Activated CD4-positive, CD25-positive, alpha-beta regulatory T cell treated with anti-CD3 and anti-CD28 coated beads, Interleukin-2, amount 50 U/mL, for 24 hours (primary cell): Measurements from ENCODE around the gene RYR2.

Experiments
- ATAC-seq, 2 donors: fragments of 150-1000 bp; cut with Tn5 transposase; one replicate each; pipeline ENCODE4 v1.10.0; 2021; ENCODE audit warnings: mild to moderate bottlenecking in 1 of 2, moderate library complexity in 1 of 2

The RYR2 gene

DNA sequence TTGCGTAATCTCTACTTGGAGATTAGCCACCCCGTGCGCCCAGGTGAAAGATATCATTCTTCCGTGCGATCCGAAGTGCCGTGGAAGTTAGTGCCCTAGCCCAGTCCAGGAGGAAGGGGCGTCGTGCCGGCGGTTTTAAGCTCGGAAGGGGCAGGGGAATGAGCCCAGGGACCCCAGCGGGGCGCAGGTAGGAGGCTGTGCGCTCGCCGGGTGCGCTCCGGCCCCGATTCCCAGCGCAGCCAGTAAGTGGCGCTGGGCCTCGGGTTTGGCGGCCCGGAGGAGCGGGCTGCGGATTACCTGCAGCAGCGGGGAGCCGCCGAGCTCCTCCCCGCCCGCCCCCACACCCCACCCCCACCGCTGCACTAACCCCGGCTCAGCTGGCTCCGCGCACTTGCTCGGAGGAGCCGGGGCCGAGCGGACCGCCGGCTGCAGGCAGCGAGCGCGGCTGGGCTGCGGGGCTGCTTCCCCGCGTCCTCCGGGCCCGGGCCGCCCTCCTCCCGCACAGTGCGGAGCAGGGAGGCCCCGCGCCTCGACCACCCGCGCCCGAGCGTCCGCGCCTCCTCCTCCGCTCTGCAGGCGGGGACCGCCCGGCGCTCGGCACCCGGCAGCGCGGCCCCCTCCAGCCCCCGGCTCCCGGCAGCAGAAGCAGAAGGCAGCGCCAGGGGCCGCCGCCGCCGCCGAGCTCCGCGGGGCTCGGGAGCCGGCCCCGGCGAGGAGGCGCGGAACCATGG is at the start of gene RYR2:
Gene RYR2 (plus strand): TSS at position 390 of the 731 bp plus-strand sequence. CDS start 338 bp downstream, at position 728.
- ATAC-seq, result no peak

DNA sequence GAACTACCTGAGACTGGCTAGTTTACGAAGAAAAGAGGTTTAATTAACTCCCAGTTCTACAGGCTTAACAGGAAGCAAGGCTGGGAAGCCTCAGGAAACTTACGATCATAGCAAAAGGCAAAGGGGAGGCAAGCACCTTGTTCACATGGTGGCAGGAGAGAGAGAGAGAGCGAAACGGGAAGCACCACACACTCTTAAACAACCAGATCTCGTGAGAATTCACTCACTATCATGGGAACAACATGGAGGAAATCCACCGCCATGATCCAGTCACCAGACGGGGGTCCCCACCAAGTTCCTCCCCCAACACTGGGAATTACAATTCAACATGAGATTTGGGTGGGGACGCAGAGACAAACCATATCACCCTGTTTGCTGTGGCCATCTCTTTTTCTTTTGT is 49.5 kb upstream of the RYR2 start:
- no peak for ATAC-seq

DNA sequence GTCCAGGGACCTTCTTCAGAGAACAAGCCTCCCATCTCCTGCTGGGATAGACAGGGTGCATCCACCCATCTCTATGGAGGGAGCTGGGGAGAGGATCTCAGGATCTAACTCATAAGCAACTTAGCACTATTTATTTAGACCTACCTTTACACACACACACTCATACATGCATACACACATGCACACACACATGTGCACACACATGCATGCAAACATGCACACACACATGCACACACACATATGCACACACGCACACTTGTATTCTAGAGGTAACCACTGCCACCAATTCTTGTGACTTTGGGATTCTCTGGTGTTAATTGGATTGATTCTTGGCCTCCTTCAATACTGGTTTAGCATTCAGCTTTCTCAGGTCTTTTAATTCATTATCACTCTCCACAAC is 47.5 kb upstream of the RYR2 start:
- ATAC-seq, result no peak

DNA sequence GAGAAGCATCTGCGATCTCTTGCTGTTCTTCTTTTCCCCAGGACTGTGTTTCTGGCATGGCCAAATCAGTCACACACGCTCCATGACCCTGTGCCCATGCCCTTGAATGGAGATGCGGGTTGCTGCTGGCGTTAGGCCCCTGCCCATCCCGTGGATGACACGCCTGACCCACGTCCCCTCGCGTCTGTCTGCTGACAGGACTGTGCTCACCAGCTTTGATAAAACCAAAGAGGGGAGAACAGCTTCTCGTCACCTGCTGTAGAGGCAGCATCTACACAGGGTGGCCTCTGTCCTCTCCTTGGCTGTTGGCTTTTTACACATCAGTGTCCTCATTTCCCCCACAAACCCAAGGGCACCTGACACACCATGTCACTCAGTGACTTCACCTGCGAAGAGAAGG is 44.6 kb upstream of the RYR2 start:
- ATAC-seq, result no peak

DNA sequence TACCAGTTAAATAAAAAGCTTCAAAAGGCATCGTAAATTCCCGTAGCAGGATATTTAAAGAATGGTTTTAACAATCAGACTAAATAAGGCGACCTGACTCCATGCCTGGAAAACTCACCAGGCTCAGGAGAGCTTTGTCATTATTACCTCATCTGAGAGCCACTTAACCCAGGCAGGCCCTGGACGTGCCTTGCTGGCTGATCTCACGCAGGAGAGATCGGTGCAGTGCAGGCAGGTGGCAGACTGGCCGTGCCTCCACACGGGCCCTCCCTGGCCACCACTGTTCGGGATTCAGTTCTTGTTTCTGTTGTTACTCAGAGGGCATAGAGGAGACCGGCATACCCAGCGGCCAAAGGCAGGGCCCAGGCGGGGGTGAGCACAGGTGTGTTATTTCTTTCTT is 44.1 kb upstream of the RYR2 start:
- ATAC-seq, result no peak

DNA sequence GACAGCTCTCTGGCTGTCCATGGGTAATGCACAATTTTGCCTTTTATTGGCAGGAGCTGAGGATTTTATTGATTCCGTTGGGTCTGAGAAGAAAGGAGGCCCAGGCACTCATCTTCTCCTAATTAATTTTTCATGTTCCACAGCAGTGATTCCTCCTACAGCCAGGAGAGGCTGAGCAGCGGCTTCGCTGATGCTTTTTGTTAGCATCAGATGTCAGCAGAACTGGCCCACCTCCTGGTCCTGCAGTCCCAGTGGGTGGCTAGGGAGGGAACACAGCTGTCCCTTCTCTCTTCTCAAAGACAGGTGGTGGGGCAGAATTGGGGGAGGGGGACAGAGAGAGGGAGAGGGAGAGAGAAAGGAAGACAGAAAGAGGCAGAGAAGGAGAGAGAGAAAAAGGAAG is 43.4 kb upstream of the RYR2 start:
- ATAC-seq, result no peak

DNA sequence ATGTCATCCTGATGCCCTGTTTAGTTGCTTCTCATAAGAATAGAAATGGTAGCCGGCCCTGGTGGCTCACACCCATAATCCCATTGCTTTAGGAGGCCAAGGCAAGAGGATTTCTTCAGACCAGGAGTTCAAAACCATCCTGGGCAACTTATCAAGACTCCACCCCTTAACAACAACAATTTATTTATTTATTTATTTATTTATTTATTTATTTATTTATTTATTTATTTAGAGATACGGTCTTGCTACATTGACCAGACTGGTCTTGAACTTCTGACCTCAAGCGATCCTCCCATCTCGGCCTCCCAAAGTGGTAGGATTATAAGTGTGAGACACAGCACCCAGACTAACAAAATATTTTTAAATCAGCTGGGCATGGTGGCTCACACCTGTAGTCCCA is 41.8 kb upstream of the RYR2 start:
- ATAC-seq, result no peak

DNA sequence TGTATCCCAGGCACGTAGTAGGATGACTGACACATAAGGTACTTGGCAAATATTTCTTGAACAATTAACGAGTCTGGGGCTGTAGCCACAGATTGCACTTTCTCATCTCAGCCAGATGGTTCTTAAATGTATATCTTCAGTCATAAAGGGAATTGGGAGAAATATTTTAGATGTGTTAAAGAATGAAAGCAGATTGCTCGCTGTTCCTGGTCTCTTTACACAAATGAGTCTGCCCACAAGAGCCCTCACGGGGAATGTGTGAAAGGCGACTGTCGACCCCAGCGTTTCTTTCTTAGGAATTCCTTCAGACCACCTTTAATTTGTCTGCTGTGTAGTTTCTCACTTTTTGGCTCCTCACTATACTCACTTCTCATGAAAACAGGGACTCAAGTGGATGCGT is 38.5 kb upstream of the RYR2 start:
- ATAC-seq, result no peak

DNA sequence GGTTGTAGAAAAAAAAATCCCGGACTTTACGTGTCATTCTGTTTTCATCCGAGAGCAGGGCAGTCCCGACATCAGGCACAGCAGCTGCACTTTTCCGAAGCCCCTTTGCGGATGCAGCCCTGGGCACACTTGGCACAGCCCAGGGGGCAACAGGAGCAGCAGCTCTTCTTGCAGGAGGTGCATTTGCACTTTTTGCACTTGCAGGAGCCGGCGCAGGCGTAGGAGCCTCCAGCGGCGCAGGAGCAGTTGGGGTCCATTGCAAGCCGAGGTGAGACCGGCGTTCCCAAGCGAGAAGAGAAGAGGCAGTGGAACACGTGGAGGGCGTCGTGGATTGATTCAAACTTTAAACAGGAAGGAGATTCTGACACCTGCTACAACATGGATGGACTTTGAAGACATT is 37.9 kb upstream of the RYR2 start, which contains the start of gene MT1HL1:
Gene MT1HL1 (minus strand): TSS at position 326 of the 400 bp plus-strand sequence. CDS start 69 bp downstream, at position 257.
- no peak for ATAC-seq

DNA sequence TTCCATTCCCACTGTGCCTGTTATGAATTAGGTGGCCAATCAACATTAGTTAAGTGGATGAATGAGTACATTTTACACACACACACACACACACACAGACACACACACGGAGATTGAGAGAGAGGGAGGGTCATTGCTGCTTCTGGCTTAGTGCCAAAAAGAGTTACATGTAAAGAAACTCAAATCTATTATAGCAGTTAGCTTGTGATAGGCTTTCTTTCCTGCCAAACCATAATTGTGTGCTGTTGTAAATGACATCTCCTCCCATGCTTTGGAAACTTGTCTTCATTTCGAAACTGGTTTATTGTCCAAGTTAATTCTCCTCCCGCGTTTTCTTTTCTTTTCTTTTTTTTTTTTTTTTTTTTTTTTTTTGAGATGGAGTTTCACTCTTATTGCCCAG is 36.3 kb upstream of the RYR2 start:
- ATAC-seq, result no peak

DNA sequence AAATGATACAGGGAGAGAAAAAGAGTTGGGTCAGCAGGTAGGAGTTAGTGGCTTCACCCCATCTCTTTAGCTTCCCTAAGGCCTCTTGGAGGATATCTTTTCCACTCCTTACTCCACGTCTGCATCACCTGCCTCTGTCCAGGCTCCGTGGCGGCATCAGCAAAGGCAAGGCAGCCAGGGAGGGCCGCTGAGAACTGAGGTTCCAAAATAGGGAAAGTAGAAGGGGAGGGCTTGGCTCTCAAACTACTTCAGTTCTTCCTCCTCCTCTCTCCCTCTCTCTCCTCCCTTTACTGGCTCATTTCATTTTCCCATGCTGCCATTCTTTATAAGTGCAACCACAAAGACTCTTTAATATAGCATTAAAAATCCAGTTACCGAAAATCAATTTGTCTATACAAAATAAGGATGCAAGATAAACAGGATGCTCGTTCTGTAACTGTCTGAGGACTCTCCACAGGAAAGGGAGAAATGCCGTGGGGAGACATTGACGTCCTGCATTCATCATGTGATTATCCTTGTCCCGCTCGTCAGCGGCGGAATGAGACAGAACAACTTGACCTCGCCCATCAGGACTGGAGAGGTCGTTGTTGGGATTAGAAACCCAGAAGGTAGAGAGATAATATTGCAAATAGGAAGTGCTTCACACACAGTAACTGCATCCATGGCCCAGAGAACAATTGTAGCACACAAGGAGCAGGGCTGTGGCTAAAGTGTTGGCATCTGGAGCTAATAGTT is 34.7 kb upstream of the RYR2 start:
- ATAC-seq, result no peak

DNA sequence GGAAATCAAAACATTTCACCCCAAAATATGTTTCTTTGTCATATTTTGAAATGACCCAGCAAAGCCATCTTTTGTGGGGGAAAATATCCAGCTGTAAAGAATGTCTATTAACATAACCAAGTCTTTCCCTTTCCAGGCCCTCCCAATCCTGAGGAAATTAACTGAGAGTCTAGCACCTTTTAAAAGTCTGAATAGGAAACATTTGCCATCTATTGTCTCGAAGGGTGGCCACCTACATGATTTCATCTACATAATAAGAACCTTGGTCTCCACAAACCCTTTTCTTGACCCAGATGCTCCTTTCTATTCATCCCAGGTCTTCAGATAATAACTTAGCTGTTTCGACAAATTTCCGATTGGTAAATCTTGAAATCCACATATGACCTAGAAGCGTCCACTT is 32.4 kb upstream of the RYR2 start:
- ATAC-seq, result no peak

DNA sequence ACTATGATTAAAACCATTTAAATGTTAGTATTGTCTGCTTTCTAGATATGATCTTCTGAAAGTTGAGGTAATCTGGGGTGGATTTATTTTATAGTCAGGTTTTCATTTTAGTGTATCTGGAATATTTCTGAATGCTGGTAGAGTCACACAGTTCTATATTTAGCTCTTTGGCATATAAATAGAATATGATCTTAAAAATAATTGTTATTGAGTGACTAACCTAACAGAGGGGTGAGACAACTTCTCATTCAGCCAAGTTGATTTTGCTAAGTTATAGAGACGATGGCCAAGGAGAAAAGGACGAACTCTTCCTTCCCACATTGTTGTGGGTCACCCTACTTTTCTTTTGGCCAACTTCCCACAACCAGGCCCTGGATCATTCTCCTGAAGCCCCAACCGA is 30.6 kb upstream of the RYR2 start:
- ATAC-seq, result no peak

DNA sequence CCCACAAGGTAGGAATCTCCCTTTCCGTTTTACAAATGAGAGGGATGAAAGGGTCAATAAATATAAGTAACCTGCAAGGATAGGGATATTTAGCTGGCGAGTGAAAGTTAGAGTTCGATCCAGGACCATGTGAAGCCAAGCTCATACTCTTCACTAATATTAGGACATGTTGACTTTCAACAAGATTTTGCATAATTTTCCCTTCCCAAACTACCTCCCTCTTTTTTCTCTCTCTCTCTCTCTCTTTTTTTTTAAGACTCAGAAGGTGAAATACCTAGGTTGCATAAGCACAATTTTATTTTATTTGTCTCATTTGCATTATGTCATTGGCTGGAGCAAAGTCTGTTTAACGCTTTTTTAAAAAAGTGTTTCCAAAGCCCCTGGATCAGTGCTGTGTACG is 29.6 kb upstream of the RYR2 start:
- ATAC-seq, result no peak

DNA sequence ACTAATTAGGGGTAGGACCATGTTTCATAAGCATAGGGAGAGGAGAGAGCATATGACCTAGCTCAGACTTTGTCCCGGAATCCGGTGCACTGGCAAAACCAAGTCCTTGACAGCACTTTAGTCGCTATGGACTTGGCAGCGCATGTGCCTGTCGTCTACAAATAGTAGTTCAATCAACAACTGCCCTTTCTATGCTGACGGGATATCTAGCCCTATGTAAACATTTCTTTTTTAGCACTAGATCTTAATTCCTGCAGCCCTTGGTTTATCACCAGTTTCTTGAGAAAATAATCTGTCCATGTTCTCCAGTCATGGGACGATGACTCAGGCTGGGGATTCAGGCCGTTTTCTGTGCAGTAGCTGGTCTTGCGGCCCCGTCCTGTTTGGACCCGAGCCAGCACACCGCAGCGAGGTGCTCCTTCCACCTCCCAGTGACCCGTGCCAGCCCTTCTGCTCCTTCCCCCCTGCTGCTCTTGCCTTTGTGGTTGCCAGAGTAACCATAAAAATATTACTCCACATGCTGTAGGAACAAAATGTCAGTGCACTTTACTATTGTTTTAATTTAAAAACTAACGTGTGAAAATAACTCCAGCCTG is 29.1 kb upstream of the RYR2 start:
- ATAC-seq, result no peak

DNA sequence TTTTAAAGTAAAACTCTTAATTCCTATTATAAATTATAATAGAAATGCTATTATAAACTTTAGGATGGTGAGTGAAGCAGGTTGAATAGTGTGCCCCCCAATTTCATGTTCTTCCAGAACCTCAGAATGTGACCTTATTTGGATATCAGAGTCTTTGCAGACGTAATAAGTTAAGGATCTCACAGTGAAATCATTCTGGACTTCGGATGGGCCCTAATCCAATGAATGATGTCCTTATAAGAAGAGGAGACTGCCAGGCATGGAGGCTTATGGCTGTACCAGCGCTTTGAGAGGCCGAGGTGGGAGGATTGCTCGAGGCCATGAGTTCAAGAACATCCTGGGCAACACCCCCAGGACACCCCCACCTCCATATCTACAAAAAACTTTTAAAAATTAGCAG is 28.4 kb upstream of the RYR2 start:
- ATAC-seq, result no peak

DNA sequence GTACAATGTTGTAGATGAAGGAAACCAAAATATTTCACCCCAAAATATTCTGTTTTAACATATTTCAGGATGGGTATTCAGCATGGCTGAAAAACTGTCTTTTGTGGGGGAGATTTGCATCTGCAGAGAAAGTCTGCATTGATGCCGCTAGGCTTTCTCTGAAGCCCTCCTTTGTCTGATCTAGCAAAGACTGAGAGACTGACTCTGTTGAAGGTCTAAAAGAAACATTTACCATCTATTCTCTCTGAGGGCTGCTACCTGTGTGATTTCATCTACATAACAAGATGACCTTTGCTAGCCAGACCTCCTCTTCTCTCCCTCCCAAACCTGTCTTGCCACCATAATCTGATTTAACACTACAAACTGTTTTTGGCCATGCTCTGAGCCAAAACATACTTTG is 25.4 kb upstream of the RYR2 start:
- no peak for ATAC-seq

DNA sequence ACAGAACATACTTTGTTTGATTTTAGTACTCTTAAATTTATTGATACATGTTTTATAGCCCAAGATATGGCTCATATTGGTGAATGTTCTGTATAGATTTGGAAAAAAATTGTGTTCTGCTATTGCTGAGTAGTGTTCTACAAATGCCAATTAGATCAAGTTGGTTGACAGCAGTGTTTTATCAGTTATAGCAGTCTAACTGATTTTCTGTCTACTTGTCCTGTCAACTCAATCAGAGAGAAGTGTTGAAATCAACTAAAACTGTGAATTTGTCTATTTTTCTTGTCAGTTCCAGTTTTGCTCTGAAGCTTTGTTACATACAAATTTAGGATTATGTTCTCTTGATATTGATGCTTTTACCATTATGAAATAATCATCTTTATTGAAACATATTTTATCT is 23.1 kb upstream of the RYR2 start:
- no peak for ATAC-seq

DNA sequence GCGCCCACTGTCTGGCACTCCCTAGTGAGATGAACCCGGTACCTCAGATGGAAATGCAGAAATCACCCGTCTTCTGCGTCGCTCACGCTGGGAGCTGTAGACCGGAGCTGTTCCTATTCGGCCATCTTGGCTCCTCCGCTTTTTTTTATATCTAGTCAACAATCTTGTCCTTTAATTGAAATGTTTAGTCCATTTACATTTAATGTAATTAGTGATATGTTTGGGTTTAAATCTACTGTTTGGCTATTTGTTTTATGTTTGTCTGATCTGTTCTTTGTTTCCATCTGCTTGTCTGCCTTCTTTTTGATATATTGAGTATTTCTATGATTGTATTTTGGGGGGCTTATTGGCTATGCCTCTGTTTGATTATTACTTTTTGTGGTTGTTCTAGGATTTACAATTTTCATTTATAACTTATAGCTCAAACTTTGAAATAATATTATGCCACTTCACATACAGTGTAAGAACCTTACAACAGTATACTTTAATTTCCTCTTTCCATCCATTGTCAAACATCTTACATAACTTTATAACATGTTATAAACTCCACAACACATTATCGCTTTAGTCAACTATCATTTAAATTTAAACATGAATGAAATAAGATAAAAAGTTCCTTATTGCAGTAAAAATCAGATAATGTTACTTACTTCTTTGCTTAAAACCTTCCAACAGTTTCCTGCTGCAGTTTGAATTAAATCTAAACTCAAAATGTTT is 16.5 kb upstream of the RYR2 start:
- ATAC-seq, result no peak

DNA sequence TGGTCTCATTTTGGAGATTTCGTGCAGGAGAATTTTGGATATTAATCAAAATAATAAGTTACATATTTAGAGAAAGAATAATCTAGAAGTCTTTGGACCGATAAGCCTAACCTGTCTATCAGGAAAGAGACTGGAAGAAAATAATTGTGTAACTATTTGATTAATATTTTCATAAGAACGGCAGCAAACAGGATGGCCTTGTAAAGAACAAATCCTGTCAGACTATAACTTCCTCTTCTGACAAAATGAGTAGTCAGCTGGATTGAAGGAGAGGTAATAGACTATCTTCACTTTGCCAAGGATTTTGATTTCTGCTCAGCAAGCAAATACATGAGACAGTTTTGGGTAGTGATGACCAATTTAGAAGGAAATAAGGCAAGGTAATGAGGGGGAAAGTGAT is 12.7 kb upstream of the RYR2 start:
- no peak for ATAC-seq

DNA sequence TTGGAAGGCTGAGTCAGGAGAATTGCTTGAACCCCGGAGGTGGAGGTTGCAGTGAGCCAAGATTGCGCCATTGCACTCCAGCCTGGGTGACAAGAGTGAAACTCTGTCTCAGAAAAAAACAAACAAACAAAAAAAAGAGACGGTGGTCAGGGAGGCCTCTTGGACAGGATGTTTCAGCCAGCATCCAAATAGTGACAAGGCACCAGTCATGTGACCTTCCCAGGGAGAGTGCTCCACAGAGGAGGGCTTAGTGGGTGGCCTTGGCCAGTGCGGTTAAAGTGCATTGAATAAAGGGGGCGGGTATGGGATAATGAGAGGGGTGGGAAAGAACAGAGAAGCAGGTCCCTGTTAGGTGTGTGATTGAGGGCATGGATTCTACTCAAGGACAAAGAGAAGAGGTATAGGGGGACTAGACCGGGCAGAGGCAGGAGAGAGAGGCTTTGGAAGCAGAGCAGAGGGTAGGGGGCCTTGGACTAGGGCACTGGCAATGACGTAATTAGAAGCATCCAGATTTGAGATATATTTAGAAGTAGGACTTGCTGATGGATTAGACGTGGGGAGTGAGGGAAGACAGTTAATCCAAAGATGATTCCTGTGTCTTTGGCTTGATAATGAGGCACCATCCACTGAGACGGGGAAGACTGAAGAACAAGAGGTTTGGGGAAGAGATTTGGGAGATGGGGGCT is 12.0 kb upstream of the RYR2 start:
- no peak for ATAC-seq

DNA sequence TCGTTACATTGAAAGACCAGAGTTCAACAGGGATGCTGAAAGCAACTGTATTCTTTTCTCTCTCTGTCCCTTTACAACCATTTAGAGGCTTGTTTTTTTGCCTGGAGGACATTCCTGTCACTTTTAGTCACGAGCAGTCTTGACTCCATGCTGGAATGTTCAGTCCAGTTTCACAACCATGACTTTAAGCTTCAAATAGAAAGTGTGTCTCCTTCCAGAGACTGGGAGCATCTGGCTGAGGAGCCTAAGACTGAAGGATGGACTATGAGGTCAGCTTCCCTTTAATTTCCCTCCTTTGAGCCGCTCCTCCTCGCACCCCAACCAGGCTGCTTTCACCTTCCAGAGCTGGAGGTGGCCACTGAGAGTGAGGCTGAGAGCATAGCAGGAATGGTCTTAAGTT is 10.5 kb upstream of the RYR2 start:
- no peak for ATAC-seq

DNA sequence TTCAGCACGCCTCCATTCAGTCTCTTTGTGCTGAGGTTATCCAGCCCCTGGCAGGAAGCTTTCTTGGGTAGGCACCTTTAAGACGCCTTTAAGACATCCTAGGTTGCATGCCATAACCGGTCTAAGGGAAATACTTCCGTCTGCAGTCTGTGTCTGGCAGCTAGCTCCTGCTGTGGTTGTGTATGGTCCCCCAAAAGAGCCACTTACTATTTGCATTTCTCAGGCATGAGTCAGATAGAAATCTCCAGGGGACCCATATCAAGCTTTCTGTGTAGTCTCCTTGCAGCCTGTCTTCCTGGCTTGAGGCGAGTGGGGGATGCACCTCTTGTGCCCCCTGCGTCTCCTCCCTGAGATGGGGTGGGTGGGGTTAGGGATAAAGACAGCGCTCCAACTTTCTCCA is 10.0 kb upstream of the RYR2 start:
- ATAC-seq, result no peak
